K562 (cell line): ENCODE data around the gene RFT1. TPM values are rescaled to one million over a fixed set of nuclear protein-coding genes. Genes with fewer than 3 reads are reported as not detected.

ENCODE experiments used
- ATAC-seq: fragments of 200-7000 bp; cut with Tn5 transposase; 3 replicates; pipeline ENCODE4 v1.9.1; 2020; ENCODE audit warnings: moderate library complexity
- BruUV-seq: library from RNA; stranded (reverse); fragments of 400-500 nt; replicated peaks from 2 replicates; lab custom pipeline; 2021; lab: Mats Ljungman, UMichigan
- CTCF ChIA-PET: fragments of 300-600 bp; formaldehyde crosslinking; extraction: SDS; loops from one replicate; lab custom pipeline; 2021; ENCODE audit warnings: low intra/inter-chr PET ratio; lab: Yijun Ruan, JAX
- POLR2A ChIA-PET: fragments of 300-600, 350-650 bp; sonication (Branson Sonifier 250); formaldehyde crosslinking; extraction: SDS; loops from one replicate; lab custom pipeline; 2021; ENCODE audit warnings: antibody characterized with exemption, inconsistent platforms; lab: Yijun Ruan, JAX
- DNase-seq, 4 experiments: peaks; one replicate each; pipeline versions ENCODE4 v3.0.0 to v3.0.0-alpha.2; 2011 to 2018; ENCODE audit warnings: low spot score in 3 of 4, mixed read lengths in 3 of 4; ENCODE audit errors: extremely low read depth in 1 of 4
- FAIRE-seq: peaks from 2 replicates; lab custom pipeline; 2011; peaks lifted over from hg19 to GRCh38; lab: Jason Lieb, UNC
- H2AFZ ChIP-seq: 2 replicates; pipeline ENCODE4 v1.6.0; 2011; ENCODE audit warnings: low read depth, low read length, control low read depth, inconsistent platforms
- H3K27ac ChIP-seq: fragments of 200-600 bp; 3 replicates; pipeline ENCODE4 v1.8.0; 2011; ENCODE audit warnings: low read depth, mild to moderate bottlenecking, control low read depth, inconsistent platforms, low read length, moderate library complexity, mixed read lengths; ENCODE audit errors: extremely low read depth
- H3K27me3 ChIP-seq, 2 experiments: fragments of 300-600 bp in 1 of 2; 2 replicates in 1 of 2; 3 replicates in 1 of 2; pipeline versions ENCODE4 v1.6.0 to v1.8.0; 2011; ENCODE audit warnings: inconsistent platforms in 2 of 2, low read length in 2 of 2, mild to moderate bottlenecking in 1 of 2, mixed read lengths in 1 of 2, moderate library complexity in 1 of 2; ENCODE audit not compliant: control insufficient read depth in 2 of 2, insufficient read depth in 2 of 2
- H3K36me3 ChIP-seq: fragments of 300-600 bp; 3 replicates; pipeline ENCODE4 v1.8.0; 2011; ENCODE audit warnings: mild to moderate bottlenecking, low read length, inconsistent platforms; ENCODE audit not compliant: control insufficient read depth, insufficient read depth
- H3K4me1 ChIP-seq, 2 experiments: fragments of 200-600 bp in 1 of 2; replicated peaks in 1 of 2; 2 replicates in 1 of 2; 3 replicates in 1 of 2; pipeline versions ENCODE4 v1.5.1 to v1.8.0; 2011; ENCODE audit warnings: inconsistent platforms in 2 of 2, low read length in 2 of 2, mild to moderate bottlenecking in 1 of 2, mixed read lengths in 1 of 2, moderate library complexity in 1 of 2; ENCODE audit not compliant: control insufficient read depth in 2 of 2, insufficient read depth in 2 of 2
- H3K4me2 ChIP-seq: 2 replicates; pipeline ENCODE4 v1.6.1; 2011; ENCODE audit warnings: low read length, control low read depth, inconsistent platforms, mixed read lengths; ENCODE audit not compliant: insufficient read depth
- H3K4me3 ChIP-seq: fragments of 200-600 bp; sonication (generic), shearing (Covaris generic); 2 replicates; pipeline ENCODE4 v1.5.1; 2016; ENCODE audit warnings: control low read depth, inconsistent platforms
- H3K79me2 ChIP-seq: fragments of 200-600 bp; 3 replicates; pipeline ENCODE4 v1.8.0; 2011; ENCODE audit warnings: low read length, inconsistent platforms; ENCODE audit not compliant: control insufficient read depth, insufficient read depth
- H3K9ac ChIP-seq, 2 experiments: 2 replicates each; pipeline versions ENCODE4 v1.6.0 to v1.6.1; 2011; ENCODE audit warnings: low read depth in 2 of 2, low read length in 2 of 2, control low read depth in 1 of 2, inconsistent platforms in 1 of 2, mild to moderate bottlenecking in 1 of 2, mixed read lengths in 1 of 2; ENCODE audit not compliant: insufficient read depth in 1 of 2
- H3K9me1 ChIP-seq: one replicate; pipeline ENCODE4 v1.6.0; 2011; ENCODE audit warnings: inconsistent platforms, mild to moderate bottlenecking, low read length, moderate library complexity; ENCODE audit not compliant: control insufficient read depth, insufficient read depth
- H3K9me3 ChIP-seq: replicated peaks from 2 replicates; pipeline ENCODE4 v1.5.1; 2011; ENCODE audit warnings: low read depth, low read length, inconsistent platforms; ENCODE audit not compliant: control insufficient read depth, insufficient read depth
- H4K20me1 ChIP-seq: replicated peaks from 2 replicates; pipeline ENCODE4 v1.6.1; 2011; ENCODE audit warnings: low read length, inconsistent platforms, mixed read lengths; ENCODE audit not compliant: control insufficient read depth, insufficient read depth
- EHMT2 ChIP-seq: fragments of 450-650 bp; IDR thresholded peaks from 2 replicates; pipeline ENCODE4 v1.6.1; 2018; ENCODE audit warnings: antibody characterized with exemption
- HMBOX1 ChIP-seq: sonication (generic); IDR thresholded peaks from 2 replicates; pipeline ENCODE4 v1.6.1; 2016
- POLR2A ChIP-seq: fragments of 450-650 bp; conservative IDR thresholded peaks from 2 replicates; pipeline ENCODE4 v1.6.1; 2016
- RFX5 ChIP-seq: IDR thresholded peaks from 2 replicates; pipeline ENCODE4 v1.6.1; 2011; ENCODE audit warnings: low read depth, mild to moderate bottlenecking, improper control_type of control experiment, low read length
- ZNF518B ChIP-seq: fragments of 250-450 bp; sonication (Bioruptor Pico); IDR thresholded peaks from 2 replicates; pipeline ENCODE4 v1.5.0; 2021; ENCODE audit warnings: mild to moderate bottlenecking, moderate library complexity
- ZSCAN29 ChIP-seq: fragments of 450-650 bp; IDR thresholded peaks from 2 replicates; pipeline ENCODE4 v1.6.1; 2017
- WGBS: fragments of 100-300 bp; shearing (Covaris generic); methylation state at CpG from one replicate; pipeline ENCODE4 v1.1.6; 2016; ENCODE audit warnings: low coverage, mixed read lengths; ENCODE audit not compliant: insufficient coverage; ENCODE audit errors: missing lambda C conversion rate; 5-methylcytosine and 5-hydroxymethylcytosine counted together
- in situ Hi-C: fragments of 300-500 bp; cut with MboI; formaldehyde crosslinking; loops from 4 replicates; pipeline ENCODE4 v1.15.0; 2018; ENCODE audit warnings: inconsistent platforms, mixed read lengths
- intact Hi-C: fragments of 100-400 bp; cut with micrococcal nuclease; formaldehyde crosslinking; loops from 2 replicates; pipeline ENCODE4 v1.14.2; 2022
- polyA plus RNA-seq, 8 experiments: library from polyadenylated mRNA; depleted of rRNA in 4 of 8; stranded (reverse) in 5 of 8; unstranded in 3 of 8; fragments of >200 nt; fragmentation: Nextera tagmentation in 2 of 8; fragmentation: Illumina TruSeq in 1 of 8; extraction: Ambion mirVana in 2 of 8; extraction: Trizol in 1 of 8; gene quantifications; 2 replicates each; pipeline versions ENCODE4 v1.2.1 to v1.2.3, GENCODE V29; 2011 to 2014; ENCODE audit warnings: inconsistent platforms in 1 of 8, missing spikeins in 1 of 8
- total RNA-seq, 7 experiments: library from RNA; depleted of rRNA in 6 of 7; stranded (reverse); fragments of >200 nt in 6 of 7; fragmentation: Illumina TruSeq in 2 of 7; extraction: Trizol in 2 of 7; gene quantifications; 2 replicates each; pipeline versions ENCODE4 v1.2.1 to v1.2.3, GENCODE V29; 2011 to 2021; ENCODE audit warnings: low replicate concordance in 1 of 7

RFT1 gene
- total and polyA plus RNA-seq, 9 of the 15 experiments (the other 6 are each of a cell fraction or from before 2014, with no cell fraction given): 4.4 to 23.8 (median 8.9) TPM

GRCh38 chr3:53089511-53089910 lies 40.7 kb downstream of the RFT1 start (continued):
- no peak for TF ChIP-seq ZNF518B (CRISPR knock-in tag)

GRCh38 chr3:53085476-53085875 lies 44.8 kb downstream of the RFT1 start:
- Histone ChIP-seq H2AFZ (no peak overlapping the region), H4K20me1 (no peaks in the 10 kb centered on the region), H3K9me3 (no peaks in the 10 kb centered on the region), H3K4me3 (no peak overlapping the region), H3K27ac (no peak overlapping the region), H3K36me3 (no peaks in the 10 kb centered on the region), H3K4me2 (no peak overlapping the region), H3K9me1 (no peaks in the 10 kb centered on the region)
- WGBS: 82% methylated on average over 9 of the region's 10 CpGs
- in situ Hi-C loops: no loop called here
- BruUV-seq: no TSS peak
- CTCF ChIA-PET: no interaction called here
- DNase-seq: no peak
- POLR2A ChIA-PET: interaction anchor here (1.3 kb wide), 1 partner anchor 9 kb away, joined by 3 read pairs; no protein-coding TSS in a partner anchor
- no peak for FAIRE-seq
- TF ChIP-seq ZSCAN29: no peak
- TF ChIP-seq RFX5: no peak
- TF ChIP-seq HMBOX1: no peak
- TF ChIP-seq POLR2A: no peak
- no peak for TF ChIP-seq EHMT2
- TF ChIP-seq, all 486 proteins: peak for 0
- no peaks in the 10 kb centered on the region for H3K79me2 ChIP-seq
- no peak for ATAC-seq
- no peak overlapping the region for H3K9ac ChIP-seq
- intact Hi-C loops: no loop called here
- H3K27me3 ChIP-seq: no peaks in the 10 kb centered on the region
- H3K4me1 ChIP-seq: peaks cover 10 to 15% of the 10 kb centered on the region in 2 experiments; a peak in 4 of 5 replicates
